Skin of body (tissue), 2 donors: Measurements from ENCODE around the gene IFNGR2. TPM values are rescaled to one million over a fixed set of nuclear protein-coding genes. Genes with fewer than 3 reads are reported as not detected.
"Not testable (repeated sequence)": the region's sequence is repeated elsewhere in the genome, so short reads cannot be mapped to it uniquely, and the experiment has no call there.

Experiments
- DNase-seq: peaks from one replicate; lab custom pipeline; 2025; lab: John Stamatoyannopoulos, UW
- total RNA-seq: library from RNA; depleted of rRNA; stranded (reverse); fragments of >200 nt; gene quantifications from one replicate; pipeline ENCODE4 v1.2.3, GENCODE V29; 2014

Gene IFNGR2
- total RNA-seq, 1 donor from 2014 or later, result 63.1 TPM

GRCh38 chr21:33437140-33437539, 33.9 kb downstream of the IFNGR2 start:
- DNase-seq, result no peak

- DNase-seq, result no peak
Measured at GRCh38 chr21:33441489-33442477, 38.6 kb downstream of the IFNGR2 start.

GRCh38 chr21:33443194-33443593, 40.0 kb downstream of the IFNGR2 start:
- DNase-seq, result no peak

GRCh38 chr21:33444499-33444898, 41.3 kb downstream of the IFNGR2 start:
- DNase-seq, result no peak

GRCh38 chr21:33446620-33447019, 43.4 kb downstream of the IFNGR2 start:
- not testable (repeated sequence) for DNase-seq

- peak; percentile 45 for DNase-seq
Measured at GRCh38 chr21:33449616-33450015, 46.4 kb downstream of the IFNGR2 start.

- DNase-seq, result no peak
Measured at GRCh38 chr21:33451634-33452071, 48.4 kb downstream of the IFNGR2 start.

- no peak for DNase-seq
Measured at GRCh38 chr21:33452362-33452761, 49.1 kb downstream of the IFNGR2 start.

- no peak for DNase-seq
Measured at GRCh38 chr21:33455686-33456446, 52.7 kb downstream of the IFNGR2 start.

GRCh38 chr21:33458861-33459260, 55.6 kb downstream of the IFNGR2 start:
- DNase-seq, result no peak

GRCh38 chr21:33461538-33462250, 58.5 kb downstream of the IFNGR2 start:
- DNase-seq, result no peak

- DNase-seq, result not testable (repeated sequence)
Measured at GRCh38 chr21:33469183-33469582, 66.0 kb downstream of the IFNGR2 start.

GRCh38 chr21:33470701-33471100, 67.5 kb downstream of the IFNGR2 start:
- DNase-seq, result no peak

- no peak for DNase-seq
Measured at GRCh38 chr21:33473344-33473743, 70.1 kb downstream of the IFNGR2 start.

GRCh38 chr21:33477066-33477465, 73.9 kb downstream of the IFNGR2 start:
- DNase-seq, result no peak

GRCh38 chr21:33478182-33478581, 75.0 kb downstream of the IFNGR2 start:
- DNase-seq, result no peak

GRCh38 chr21:33478935-33479678, 75.9 kb downstream of the IFNGR2 start:
- DNase-seq, result peak; percentile 33

- peak; percentile 96 for DNase-seq
Measured at GRCh38 chr21:33479679-33480480, 76.7 kb downstream of the IFNGR2 start, which contains the start of gene TMEM50B. TSS of gene TMEM50B (minus strand) at chr21:33479974. CDS start at chr21:33468885, 11,089 bp downstream.

- DNase-seq, result no peak
Measured at GRCh38 chr21:33480481-33481103, 77.4 kb downstream of the IFNGR2 start.
